H1 (cell line): ENCODE data around the gene MAP6. TPM values are rescaled to one million over a fixed set of nuclear protein-coding genes. Genes with fewer than 3 reads are reported as not detected.

ENCODE experiments used
- ASH2L ChIP-seq: fragments of 200-600, 300-600 bp; sonication (generic); IDR thresholded peaks from one replicate; pipeline ENCODE4 v1.7.1; 2017; ENCODE audit warnings: low read length
- CTBP2 ChIP-seq: IDR thresholded peaks from 2 replicates; pipeline ENCODE4 v1.7.0; 2011; ENCODE audit warnings: borderline replicate concordance, mild to moderate bottlenecking, moderate library complexity, mixed read lengths, low read length; ENCODE audit not compliant: insufficient read depth, insufficient read length
- SP2 ChIP-seq: IDR thresholded peaks from 2 replicates; pipeline ENCODE4 v1.6.1; 2012; ENCODE audit warnings: mild to moderate bottlenecking, low read length, inconsistent platforms
- TBP ChIP-seq: IDR thresholded peaks from 2 replicates; pipeline ENCODE4 v1.6.1; 2011; ENCODE audit warnings: low read depth, low read length, improper control_type of control experiment
- ZNF274 ChIP-seq: IDR thresholded peaks from 2 replicates; pipeline ENCODE4 v1.7.0; 2012; ENCODE audit warnings: low read length, borderline replicate concordance; ENCODE audit errors: extremely low read depth
- polyA plus RNA-seq, 7 experiments: library from polyadenylated mRNA; depleted of rRNA in 3 of 7; stranded (reverse) in 5 of 7; unstranded in 2 of 7; fragments of >200 nt in 5 of 7; fragments of 200-250 nt in 2 of 7; gene quantifications; 1 replicate in 5 of 7; 2 replicates in 1 of 7; 4 replicates in 1 of 7; pipeline versions ENCODE4 v1.2.1 to v1.2.3, GENCODE V29; 2011 to 2013; ENCODE audit warnings: missing spikeins in 2 of 7, mixed read lengths in 2 of 7
- total RNA-seq: library from RNA; stranded (reverse); fragmentation: NEBNext Ultra II Directional; extraction: Animal tissue kit (Norgen Biotek cat#: 25700); gene quantifications from 2 replicates; pipeline ENCODE4 v1.2.1, GENCODE V29; 2021
- TF ChIP-seq, protein P1 (sequence below): fragments of 300-600 bp; sonication (generic); IDR thresholded peaks from 2 replicates; pipeline ENCODE4 v1.7.1; 2012; ENCODE audit warnings: low read length, moderate library complexity, mild to moderate bottlenecking, inconsistent platforms; ENCODE audit not compliant: insufficient replicate concordance
- TF ChIP-seq, protein P2 (sequence below): IDR thresholded peaks from 2 replicates; pipeline ENCODE4 v1.6.1; 2011; ENCODE audit warnings: low read length, improper control_type of control experiment

The MAP6 gene
- total and polyA plus RNA-seq, 2 of the 8 experiments (the other 6 are each of a cell fraction or from before 2014, with no cell fraction given) = 0.54 to 0.89 TPM

DNA sequence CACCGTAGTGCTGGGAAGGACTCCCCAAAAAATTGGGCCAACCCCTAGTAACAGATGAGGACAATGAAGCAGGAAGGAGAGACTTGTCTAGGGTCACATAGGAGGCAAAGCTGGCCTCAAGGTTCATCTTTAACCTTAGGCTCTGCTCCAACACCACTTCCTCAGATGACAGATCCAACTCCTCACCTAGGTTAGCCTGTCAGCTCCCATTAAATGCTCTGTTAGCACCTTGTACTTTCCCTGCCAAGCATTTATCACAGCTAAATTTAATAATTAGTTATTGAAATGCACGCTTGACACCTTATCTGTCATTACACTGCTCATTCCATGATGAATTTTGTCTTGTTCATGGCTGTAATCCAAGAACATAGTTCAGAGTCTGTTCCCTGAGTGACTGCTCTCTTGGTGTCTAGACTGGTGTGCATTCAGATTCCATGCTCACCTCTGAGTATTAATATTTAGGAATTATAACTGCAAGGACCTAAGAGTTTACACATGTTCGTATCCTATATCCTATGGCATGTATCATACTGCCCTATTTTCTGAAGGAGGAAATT lies 18.6 kb downstream of the MAP6 start (continued):
- TF ChIP-seq, protein P1, sequence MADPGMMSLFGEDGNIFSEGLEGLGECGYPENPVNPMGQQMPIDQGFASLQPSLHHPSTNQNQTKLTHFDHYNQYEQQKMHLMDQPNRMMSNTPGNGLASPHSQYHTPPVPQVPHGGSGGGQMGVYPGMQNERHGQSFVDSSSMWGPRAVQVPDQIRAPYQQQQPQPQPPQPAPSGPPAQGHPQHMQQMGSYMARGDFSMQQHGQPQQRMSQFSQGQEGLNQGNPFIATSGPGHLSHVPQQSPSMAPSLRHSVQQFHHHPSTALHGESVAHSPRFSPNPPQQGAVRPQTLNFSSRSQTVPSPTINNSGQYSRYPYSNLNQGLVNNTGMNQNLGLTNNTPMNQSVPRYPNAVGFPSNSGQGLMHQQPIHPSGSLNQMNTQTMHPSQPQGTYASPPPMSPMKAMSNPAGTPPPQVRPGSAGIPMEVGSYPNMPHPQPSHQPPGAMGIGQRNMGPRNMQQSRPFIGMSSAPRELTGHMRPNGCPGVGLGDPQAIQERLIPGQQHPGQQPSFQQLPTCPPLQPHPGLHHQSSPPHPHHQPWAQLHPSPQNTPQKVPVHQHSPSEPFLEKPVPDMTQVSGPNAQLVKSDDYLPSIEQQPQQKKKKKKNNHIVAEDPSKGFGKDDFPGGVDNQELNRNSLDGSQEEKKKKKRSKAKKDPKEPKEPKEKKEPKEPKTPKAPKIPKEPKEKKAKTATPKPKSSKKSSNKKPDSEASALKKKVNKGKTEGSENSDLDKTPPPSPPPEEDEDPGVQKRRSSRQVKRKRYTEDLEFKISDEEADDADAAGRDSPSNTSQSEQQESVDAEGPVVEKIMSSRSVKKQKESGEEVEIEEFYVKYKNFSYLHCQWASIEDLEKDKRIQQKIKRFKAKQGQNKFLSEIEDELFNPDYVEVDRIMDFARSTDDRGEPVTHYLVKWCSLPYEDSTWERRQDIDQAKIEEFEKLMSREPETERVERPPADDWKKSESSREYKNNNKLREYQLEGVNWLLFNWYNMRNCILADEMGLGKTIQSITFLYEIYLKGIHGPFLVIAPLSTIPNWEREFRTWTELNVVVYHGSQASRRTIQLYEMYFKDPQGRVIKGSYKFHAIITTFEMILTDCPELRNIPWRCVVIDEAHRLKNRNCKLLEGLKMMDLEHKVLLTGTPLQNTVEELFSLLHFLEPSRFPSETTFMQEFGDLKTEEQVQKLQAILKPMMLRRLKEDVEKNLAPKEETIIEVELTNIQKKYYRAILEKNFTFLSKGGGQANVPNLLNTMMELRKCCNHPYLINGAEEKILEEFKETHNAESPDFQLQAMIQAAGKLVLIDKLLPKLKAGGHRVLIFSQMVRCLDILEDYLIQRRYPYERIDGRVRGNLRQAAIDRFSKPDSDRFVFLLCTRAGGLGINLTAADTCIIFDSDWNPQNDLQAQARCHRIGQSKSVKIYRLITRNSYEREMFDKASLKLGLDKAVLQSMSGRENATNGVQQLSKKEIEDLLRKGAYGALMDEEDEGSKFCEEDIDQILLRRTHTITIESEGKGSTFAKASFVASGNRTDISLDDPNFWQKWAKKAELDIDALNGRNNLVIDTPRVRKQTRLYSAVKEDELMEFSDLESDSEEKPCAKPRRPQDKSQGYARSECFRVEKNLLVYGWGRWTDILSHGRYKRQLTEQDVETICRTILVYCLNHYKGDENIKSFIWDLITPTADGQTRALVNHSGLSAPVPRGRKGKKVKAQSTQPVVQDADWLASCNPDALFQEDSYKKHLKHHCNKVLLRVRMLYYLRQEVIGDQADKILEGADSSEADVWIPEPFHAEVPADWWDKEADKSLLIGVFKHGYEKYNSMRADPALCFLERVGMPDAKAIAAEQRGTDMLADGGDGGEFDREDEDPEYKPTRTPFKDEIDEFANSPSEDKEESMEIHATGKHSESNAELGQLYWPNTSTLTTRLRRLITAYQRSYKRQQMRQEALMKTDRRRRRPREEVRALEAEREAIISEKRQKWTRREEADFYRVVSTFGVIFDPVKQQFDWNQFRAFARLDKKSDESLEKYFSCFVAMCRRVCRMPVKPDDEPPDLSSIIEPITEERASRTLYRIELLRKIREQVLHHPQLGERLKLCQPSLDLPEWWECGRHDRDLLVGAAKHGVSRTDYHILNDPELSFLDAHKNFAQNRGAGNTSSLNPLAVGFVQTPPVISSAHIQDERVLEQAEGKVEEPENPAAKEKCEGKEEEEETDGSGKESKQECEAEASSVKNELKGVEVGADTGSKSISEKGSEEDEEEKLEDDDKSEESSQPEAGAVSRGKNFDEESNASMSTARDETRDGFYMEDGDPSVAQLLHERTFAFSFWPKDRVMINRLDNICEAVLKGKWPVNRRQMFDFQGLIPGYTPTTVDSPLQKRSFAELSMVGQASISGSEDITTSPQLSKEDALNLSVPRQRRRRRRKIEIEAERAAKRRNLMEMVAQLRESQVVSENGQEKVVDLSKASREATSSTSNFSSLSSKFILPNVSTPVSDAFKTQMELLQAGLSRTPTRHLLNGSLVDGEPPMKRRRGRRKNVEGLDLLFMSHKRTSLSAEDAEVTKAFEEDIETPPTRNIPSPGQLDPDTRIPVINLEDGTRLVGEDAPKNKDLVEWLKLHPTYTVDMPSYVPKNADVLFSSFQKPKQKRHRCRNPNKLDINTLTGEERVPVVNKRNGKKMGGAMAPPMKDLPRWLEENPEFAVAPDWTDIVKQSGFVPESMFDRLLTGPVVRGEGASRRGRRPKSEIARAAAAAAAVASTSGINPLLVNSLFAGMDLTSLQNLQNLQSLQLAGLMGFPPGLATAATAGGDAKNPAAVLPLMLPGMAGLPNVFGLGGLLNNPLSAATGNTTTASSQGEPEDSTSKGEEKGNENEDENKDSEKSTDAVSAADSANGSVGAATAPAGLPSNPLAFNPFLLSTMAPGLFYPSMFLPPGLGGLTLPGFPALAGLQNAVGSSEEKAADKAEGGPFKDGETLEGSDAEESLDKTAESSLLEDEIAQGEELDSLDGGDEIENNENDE = no peak
- TF ChIP-seq ASH2L = no peak
- TF ChIP-seq SP2 = no peak
- TF ChIP-seq CTBP2 = no peak
- TF ChIP-seq TBP = no peak
- TF ChIP-seq, protein P2, sequence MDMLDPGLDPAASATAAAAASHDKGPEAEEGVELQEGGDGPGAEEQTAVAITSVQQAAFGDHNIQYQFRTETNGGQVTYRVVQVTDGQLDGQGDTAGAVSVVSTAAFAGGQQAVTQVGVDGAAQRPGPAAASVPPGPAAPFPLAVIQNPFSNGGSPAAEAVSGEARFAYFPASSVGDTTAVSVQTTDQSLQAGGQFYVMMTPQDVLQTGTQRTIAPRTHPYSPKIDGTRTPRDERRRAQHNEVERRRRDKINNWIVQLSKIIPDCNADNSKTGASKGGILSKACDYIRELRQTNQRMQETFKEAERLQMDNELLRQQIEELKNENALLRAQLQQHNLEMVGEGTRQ = no peak
- TF ChIP-seq ZNF274 = no peak
